GM19372 (cell line): ENCODE results near the gene CHMP4A.

Source experiments
- ATAC-seq: cut with Tn5 transposase; IDR thresholded peaks from one replicate; pipeline ENCODE4 v1.9.1; 2021; ENCODE audit warnings: mild to moderate bottlenecking, low read depth, moderate library complexity; ENCODE audit not compliant: unreplicated experiment

The CHMP4A gene, protein sequence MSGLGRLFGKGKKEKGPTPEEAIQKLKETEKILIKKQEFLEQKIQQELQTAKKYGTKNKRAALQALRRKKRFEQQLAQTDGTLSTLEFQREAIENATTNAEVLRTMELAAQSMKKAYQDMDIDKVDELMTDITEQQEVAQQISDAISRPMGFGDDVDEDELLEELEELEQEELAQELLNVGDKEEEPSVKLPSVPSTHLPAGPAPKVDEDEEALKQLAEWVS

DNA sequence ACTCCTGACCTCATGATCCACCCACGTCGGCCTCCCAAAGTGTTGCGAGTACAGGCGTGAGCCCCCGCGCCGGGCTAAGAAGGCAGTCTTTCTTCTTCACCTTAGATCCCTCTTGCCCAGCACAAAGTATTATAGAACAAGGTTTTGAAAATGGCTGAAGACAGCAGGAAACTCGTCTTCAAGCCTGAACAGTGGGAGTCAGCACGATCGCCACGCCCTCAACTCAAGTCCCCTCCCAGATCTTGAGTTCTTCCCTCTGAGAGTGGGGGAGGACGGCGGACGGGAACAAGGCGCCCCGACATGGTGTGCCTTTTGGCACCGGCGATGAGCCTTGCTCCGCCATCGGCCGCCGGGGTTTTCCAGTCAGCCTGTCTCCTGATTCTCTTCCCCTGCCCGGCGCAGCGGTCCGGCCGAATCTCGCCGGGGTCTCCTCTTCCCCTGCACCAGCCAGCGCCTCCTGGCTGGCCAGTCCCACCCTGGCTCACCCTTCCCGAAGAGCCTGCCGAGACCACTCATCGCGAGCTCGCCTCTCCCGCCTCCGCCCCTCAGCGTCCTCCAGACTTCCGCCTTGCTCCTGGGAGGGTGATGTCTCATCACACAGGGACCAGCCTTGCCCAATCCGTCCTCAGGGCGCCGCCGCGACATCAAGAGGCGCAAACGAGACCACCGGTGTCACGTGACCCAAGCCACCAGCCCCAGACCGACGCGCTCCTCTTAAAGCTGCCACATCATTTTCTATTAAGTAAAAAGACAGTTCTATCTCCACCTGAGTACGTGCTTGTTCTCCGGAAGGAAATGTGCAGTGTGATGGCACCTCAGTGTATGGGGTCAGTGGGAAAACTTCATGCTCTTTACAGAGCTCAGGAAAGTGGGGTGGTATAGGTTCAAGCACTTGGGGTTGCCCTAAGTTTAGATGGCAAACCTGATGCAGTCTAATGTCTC, at the start of gene CHMP4A:
CHMP4A (minus strand) TSS at position 565 of the 942 bp plus-strand sequence; CDS start at position 516, 49 bp downstream.
- ATAC-seq: peak; percentile 68

DNA sequence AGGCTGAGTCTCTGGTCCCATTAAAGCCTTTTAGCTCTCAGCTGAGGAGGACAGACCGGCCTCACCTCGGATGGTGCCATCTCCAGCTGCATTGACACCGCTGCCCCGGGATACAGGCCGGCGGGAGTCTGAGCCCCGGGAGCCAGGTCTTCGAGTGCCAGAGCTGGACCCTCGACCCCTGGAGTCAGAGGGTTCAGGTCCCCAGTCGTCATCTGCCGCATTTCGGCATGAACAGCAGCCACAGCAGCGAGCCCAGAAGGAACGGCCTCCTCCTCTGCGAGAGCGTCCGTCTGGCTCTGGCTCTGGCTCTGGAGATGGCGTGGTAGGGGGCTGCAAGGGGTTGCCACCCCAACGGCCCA, 48.7 kb upstream of the CHMP4A start:
- no peak for ATAC-seq

DNA sequence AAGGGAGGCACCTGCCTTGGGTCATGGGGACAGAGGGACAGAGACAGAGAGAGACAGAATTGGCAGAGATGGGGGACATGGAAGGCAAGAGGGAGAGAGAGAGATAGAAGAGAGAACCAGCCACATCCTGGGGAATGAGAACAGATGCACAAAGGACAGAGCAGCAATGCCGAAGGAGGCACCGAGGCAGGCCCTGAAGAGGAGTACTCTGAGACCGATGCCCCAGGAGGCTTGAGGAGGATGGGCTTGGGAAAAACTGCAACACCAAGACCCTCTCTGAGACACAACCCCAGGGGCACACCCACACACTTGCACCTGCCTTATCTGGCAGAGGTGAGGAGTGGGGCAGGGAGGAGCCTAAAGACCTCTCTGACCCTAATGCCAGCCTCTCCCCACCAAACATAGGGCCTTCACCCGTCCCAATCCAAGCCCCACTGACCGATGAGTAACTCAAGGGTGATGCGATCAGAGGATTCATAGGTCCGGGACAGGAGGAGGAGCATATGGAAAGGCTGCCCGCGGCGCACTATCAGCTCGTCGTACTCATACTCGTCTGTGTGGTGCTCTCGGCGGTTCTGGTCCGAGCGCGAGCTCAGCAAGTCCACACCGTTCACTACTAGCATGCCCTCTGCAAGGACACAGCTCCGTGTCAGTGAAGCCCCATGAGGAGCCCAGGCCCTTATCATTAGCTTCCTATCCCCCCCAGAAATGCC, 48.1 kb upstream of the CHMP4A start:
- no peak for ATAC-seq

DNA sequence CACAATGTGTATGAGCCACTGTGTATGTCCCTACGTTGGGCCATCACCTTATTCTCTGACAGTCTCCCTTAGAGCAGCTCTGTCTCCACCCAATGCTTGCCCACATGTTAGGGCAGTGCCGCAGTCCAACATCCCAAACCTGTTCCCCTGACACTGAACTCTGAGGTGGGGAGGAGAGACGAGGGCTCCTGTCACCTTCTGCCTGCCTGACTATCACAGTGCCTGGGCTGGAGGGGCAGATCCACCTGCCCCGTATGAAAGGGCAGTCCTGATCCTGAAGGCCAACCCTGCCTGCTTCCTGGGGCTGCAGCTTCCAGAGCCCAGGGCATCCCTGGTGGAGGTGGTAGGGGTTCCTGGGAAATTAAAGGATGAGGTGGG, 47.5 kb upstream of the CHMP4A start:
- ATAC-seq: no peak

DNA sequence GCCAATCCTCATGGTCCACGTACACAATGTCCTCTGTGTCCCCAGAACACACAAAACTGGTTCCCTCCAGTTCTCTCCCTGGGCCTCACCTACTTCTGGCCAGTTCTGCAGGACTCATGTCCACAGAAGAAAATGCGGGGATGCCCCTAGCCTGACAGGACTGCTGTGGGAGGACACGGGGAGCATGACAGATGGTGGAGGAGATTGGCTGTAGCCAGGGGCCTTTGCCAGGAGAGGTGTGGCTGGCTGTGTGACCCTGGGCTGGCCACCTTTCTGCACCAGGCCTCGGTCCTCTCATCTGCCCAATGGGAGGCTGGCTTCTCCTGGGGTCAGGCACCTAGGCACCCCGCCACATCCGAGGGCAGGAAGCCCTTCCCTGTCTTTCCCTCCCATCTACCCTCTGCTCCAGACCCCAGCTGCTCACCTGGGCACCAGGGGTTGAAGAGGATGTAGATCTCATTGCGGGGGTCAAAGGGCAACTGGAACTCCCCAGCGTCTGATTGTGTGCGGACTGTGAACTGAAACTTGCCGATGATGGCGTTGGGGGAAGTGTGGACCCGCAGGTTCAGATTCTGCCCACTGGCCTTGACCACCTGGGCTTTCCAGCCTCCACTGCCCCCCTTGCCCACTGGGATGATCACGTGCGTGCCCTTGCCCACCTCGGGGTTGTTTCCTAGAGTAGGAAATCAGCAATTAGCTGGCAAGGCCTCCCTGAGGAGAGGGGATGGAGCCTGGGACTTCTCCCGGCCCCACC, 46.9 kb upstream of the CHMP4A start:
- no peak for ATAC-seq

DNA sequence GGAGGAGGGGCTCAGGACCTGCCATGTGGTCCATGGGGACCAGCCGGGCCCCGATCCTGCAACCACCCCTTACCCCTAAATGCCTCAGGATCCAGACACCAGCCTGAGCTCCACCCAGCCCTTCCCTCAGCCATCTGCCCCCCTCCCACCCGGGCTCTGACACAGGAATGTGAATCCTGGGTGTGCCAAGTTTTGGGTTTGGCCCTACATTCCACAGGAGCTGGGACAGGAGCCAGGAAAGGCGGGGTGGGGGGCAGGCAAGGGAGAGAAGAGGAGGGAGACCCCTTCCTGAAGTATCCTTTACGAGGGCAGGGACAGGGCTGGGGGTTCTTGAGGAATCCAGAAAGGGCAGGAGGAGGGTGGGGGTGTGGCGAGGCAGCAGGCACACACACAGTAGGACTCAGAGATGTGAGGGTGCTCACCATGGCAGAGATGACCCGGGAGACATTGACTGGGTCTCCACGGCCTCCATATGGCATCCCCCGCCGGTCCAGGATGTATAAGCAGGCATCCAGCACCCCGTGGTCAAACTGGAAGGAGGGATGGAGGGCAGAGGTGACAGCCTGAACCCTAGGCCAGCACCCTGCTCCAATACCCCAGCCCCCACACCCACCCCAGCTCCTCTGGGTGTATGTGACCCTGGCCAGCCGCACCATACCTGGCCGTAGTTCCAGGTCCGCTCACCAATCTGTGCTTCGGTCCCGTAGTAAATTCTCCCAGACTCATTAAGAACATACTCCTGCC, 46.2 kb upstream of the CHMP4A start:
- ATAC-seq: no peak

DNA sequence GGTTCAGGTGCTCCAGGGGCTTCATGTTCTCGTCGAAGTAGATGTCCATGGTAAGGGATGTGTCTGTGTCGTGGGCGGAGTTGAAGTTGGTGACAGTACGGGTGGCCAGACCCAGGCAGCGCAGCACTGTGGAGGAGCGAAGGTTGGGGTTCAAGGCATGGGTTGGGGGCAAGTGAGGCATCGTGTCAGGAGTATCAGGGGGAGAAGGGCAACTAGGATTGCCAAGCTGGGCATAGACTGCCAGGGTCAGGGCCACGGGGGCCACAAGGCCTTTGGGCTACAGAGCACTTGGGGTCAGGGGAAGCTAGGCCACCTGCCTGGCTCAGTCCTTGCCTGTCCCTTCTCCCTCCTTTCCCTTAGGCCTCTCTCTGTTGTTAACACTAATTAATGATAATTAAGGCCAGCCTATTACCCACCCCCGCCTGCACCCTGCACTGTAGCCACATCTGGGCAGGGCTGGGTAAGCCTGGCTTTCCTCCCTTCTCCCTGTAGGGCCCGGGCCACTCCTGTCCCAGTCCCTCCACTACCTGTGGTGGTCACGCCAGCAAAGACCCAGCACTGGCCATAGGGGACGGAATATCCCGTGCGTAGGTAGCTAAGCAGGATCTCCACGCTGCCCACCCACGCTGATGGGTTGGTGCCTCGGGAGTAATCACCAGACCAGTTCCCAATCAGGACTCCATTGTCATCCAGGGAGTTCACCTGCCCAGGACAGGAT, 45.4 kb upstream of the CHMP4A start:
- no peak for ATAC-seq

DNA sequence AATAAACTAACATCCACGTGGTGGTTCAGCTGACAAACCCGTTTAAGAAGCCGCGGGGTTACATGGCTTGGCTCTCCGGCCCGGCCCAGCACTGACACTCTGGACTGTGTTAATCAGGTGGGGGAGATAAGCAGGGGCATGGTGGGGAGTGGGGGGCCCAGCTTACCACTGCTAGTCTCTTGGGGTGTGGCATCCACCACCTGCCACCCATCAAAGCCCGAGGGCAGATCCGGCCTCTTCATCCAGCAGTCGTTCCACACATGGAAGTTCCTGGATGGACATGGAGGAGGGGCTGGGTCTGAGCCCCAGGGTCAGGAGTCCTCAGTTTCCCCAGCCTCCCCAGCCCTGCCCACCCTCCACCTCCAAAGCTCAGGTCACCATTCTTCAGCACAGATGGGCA, 44.8 kb upstream of the CHMP4A start:
- no peak for ATAC-seq

DNA sequence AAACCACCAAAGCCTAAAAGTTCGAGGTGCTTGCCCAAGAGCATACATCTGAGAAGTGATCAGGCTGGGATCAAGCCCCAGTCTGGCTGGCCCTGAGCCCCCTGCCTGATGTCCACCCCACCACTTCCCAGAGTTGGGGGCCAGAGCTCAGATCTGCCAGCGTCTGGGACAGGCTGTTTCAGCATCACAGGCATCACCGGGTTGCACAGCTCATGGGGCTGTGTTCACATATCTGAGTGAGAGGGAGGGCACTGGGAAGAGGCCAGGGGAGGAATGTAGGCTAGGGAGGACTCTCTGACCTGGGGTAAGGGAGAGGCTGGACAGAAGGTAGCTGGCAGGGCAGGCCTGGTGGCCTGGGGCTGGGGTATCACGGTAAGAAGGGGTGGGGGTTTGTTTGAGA, 43.7 kb upstream of the CHMP4A start:
- no peak for ATAC-seq

DNA sequence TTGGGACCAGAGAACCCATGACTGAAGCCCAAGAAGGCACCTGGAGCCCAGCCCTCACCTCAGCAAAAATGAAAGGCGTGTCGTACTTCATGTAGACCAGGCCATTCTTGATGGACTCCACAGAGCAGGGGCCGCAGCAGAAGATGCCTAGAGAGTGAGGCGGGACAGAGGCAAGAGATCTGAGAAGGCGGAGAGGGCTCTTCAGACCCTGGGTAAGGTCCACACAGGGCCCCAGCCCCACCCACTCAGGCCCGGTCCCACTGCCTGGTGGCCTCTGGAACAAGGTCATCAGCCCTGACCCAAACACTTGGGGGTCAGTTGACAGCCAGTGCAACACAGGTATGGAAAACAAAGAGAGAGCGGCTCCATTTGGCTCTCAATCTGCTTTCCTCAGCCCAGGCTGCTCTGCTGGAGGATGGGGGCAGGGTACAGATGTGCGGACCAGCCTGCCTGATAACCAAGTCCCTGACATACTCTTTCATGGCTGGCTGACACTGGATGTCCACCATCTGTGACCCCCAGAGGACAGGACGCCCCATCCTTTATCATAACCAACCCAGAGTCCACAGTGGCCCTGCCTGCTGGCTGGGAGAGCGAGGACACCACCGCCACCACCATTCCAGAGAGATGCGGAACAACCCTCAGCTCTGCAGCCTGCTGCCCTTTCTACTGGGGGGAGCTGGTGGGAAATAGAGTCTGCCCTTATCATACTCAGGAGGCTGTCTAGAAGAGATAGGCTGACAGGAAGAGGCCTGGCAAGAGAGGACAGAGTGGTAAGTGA, 42.8 kb upstream of the CHMP4A start:
- ATAC-seq: no peak

DNA sequence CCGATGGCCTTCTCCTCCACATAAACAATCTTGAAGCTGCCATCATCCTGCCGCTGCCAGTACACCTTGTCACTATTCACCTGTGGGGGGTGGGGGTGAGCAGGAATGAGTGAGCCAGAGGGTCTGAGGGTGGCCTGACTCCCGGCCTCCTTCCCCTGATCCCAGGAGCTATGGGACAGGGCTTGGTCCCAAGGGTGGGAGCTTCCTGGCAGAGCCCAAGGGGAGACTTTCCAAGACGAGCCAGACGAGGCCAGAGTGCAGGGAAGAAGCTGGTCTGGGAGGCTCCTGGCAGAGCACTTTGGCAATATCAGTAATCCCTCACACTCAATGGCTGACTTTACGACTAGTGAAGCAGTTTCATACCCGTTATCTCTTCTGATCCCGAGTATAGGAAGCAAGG, 42.1 kb upstream of the CHMP4A start:
- no peak for ATAC-seq

DNA sequence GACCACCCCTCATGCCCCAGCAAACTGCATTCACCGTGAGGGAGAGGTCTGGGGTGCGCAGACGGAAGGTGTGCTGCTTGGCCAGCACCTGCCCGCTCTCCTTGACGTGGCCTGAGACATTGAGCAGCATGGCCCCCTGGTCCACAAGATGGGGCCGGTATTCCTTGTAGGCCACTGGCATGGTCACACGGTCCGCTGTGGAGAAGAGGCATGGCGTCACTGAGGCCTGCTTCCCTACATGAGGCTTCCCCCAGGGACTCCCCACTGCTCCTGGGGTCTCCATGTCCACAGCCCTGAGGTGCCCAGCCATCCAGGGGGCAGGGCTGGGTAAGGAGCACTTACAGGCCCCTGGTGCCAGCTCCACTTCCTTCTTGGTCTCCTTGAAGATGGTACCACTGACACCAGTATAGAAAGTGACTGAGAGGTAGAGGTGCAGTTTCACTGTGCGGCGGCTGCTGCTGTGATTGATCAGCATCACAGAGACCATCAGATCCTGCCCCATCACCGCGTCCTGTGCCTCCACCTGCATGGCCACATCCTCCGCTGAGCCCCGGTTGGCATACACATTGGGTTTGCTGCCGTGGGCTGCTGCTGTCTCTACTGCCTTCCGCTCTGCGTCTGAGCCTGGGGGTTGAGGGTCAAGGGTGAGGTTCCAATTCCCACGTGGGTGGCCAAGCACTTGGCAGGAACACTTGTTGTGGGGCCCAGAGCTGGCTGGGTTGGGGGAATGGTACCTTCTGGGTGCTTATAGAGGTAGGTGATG, 41.5 kb upstream of the CHMP4A start:
- no peak for ATAC-seq

DNA sequence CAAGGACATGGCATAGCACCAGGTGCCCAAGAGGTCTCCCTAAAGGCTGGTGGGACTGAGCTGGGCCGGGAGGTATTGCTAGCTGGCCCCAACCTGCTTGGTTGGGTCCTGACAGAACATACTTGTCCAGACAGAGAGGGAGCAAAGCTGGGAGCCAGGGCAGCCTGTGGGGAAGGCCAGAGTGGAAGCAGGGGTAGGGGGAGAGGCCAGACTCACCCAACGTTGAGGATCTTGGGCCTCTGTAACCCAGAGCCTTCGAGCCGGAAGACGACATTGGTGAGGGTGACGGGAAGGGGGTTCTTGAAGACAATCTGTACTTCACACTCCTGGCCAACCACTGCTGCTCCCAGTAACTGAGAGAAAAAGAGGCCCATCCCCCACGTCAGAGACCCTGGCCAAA, 40.6 kb upstream of the CHMP4A start:
- ATAC-seq: no peak

DNA sequence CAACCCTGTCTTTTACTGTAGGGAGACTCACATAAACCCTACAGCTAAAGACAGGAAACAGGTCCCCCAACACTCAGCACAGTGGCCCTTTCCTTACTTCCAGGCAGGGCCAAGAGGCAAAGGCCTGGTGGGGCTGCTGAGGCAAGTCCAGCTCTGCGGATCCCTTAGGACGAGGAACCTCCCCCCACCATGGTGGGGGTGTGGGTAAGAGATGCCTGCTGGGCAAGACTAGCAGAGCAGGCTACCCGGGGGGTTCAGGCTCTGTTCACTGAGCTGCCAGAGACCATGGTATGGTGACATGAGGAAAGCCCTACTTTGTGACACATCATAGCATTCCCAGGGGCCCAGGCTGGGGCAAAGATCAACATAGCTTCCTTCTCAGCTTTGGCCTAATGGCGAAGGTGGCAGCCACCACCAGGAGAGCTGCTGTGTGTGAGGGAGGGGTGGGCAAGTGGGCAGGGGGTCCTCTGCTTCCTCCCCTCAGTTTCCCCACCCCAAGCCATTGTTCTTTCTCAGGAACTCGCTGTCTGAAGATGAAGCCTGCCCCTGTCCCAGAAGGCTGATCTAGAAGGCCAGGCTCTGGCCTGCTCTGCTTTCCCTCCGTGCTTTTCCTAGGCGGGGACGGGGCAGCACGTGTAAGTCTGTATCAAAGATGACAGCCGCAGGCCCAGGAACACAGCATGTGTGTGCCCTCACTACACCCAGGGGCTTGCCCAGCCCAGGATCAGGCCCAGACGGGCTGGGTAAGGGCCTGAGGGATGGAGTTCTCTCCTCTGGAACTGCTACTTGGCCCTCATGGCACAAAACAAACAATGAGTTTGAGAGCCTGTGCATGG, 39.2 kb upstream of the CHMP4A start:
- ATAC-seq: no peak

DNA sequence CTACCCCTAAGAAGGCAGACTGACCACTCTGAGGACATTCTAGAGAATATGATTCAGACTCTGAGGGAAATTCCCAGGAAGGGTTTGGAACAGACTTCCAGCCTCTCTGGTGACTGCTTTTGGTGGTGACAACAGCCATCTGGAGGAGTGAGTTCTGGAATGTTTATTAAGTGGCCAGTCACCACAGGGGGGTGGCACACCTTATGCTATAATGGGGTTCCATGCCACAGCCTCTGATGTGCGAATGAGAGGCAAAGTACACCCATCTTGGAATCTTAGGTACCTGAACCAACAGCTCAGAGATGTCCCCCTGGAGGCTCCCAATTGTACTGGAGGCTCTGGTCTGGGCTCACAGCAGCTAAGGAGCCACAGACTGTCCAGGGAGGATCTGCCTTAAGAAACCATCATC, 38.6 kb upstream of the CHMP4A start:
- ATAC-seq: no peak

DNA sequence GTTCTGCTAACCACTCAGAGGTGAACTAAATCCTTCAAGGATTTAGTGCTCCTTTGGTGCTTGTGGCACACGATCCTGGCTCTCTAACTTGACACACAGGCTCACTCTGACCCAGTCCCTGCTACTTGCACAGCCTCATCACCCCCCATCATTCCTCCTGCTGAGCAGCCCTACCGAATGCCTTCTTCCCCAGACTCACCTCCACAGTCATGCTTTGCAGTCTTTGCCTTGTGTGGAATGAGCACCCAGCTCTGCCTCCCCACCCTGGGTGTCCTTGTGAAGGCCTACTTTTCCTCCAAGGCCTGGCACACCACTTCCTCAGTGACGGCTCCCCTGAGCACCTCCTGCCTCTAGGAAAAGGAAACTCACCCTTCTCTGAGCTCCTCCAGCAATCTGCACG, 37.1 kb upstream of the CHMP4A start:
- ATAC-seq: no peak
